B cell (primary cell): ENCODE data around the gene DENND5B. TPM values are rescaled to one million over a fixed set of nuclear protein-coding genes. Genes with fewer than 3 reads are reported as not detected.

ENCODE experiments used
- ATAC-seq: fragments of 200-7000 bp; cut with Tn5 transposase; one replicate; pipeline ENCODE4 v1.10.0; 2021; ENCODE audit warnings: low read depth, mild to moderate bottlenecking, moderate number of reproducible peaks, moderate library complexity
- CTCF ChIA-PET: fragments of 350-600 bp; sonication (Branson Sonifier 250); formaldehyde crosslinking; loops from one replicate; lab custom pipeline; 2021; ENCODE audit warnings: antibody characterized with exemption, inconsistent platforms; lab: Charles Lee
- POLR2A ChIA-PET: fragments of 350-600 bp; sonication (Branson Sonifier 250); formaldehyde crosslinking; loops from one replicate; lab custom pipeline; 2021; ENCODE audit warnings: antibody characterized with exemption; lab: Charles Lee
- DNase-seq: peaks from one replicate; pipeline ENCODE4 v3.0.0; 2013
- H2AFZ ChIP-seq: 2 replicates; pipeline ENCODE4 v1.6.1; 2012; ENCODE audit warnings: mild to moderate bottlenecking, low read depth, low read length; ENCODE audit not compliant: insufficient read depth, poor library complexity, severe bottlenecking
- H3K27ac ChIP-seq, 2 donors: 1 replicate in 1 of 2; 2 replicates in 1 of 2; pipeline ENCODE4 v1.5.1; 2012 to 2013; ENCODE audit warnings: low read length in 2 of 2, mild to moderate bottlenecking in 2 of 2, moderate library complexity in 1 of 2
- H3K27me3 ChIP-seq, 4 experiments: fragments of 200-600 bp in 1 of 4; sonication (generic) in 1 of 4; replicated peaks in 1 of 4; 1 replicate in 2 of 4; 2 replicates in 2 of 4; pipeline versions ENCODE4 v1.6.1 to v1.7.0; 2013 to 2016; ENCODE audit warnings: low read length in 3 of 4, mild to moderate bottlenecking in 2 of 4, mixed read lengths in 1 of 4, moderate library complexity in 1 of 4; ENCODE audit not compliant: insufficient read depth in 4 of 4, control insufficient read depth in 3 of 4; ENCODE audit errors: control extremely low read depth in 1 of 4
- H3K36me3 ChIP-seq, 2 experiments: replicated peaks in 1 of 2; 1 replicate in 1 of 2; 2 replicates in 1 of 2; pipeline versions ENCODE4 v1.6.1 to v1.7.1; 2013; ENCODE audit warnings: low read length in 1 of 2; ENCODE audit not compliant: insufficient read depth in 2 of 2, control insufficient read depth in 1 of 2; ENCODE audit errors: control extremely low read depth in 1 of 2, extremely low read depth in 1 of 2
- H3K4me1 ChIP-seq, 2 donors: fragments of 200-600 bp in 1 of 2; sonication (generic) in 1 of 2; 1 replicate in 1 of 2; 2 replicates in 1 of 2; pipeline versions ENCODE4 v1.5.1 to v1.6.1; 2013 to 2017; ENCODE audit warnings: low read length in 2 of 2; ENCODE audit not compliant: control insufficient read depth in 2 of 2, insufficient read depth in 2 of 2
- H3K4me2 ChIP-seq: replicated peaks from 2 replicates; pipeline ENCODE3; 2012; ENCODE audit warnings: mild to moderate bottlenecking, low read depth, low read length; ENCODE audit not compliant: poor library complexity, severe bottlenecking
- H3K4me3 ChIP-seq, 5 experiments: fragments of 200-600 bp in 1 of 5; sonication (generic) in 1 of 5; 1 replicate in 3 of 5; 2 replicates in 2 of 5; pipeline versions ENCODE4 v1.5.1 to v1.7.0; 2011 to 2016; ENCODE audit warnings: low read length in 4 of 5, mild to moderate bottlenecking in 4 of 5, low read depth in 2 of 5, control low read depth in 1 of 5, moderate library complexity in 1 of 5; ENCODE audit not compliant: insufficient read depth in 1 of 5; ENCODE audit errors: control extremely low read depth in 1 of 5, extremely low read depth in 1 of 5
- H3K79me2 ChIP-seq: fragments of 200-600 bp; sonication (generic); one replicate; pipeline ENCODE4 v1.6.0; 2016; ENCODE audit warnings: low read length; ENCODE audit not compliant: control insufficient read depth, insufficient read depth
- H3K9ac ChIP-seq: fragments of 200-600 bp; sonication (generic); 2 replicates; pipeline ENCODE4 v1.6.1; 2017; ENCODE audit warnings: mild to moderate bottlenecking, low read length, moderate library complexity
- H3K9me3 ChIP-seq, 3 donors: one replicate each; pipeline versions ENCODE4 v1.6.1 to v1.7.1; 2013; ENCODE audit warnings: low read length in 2 of 3; ENCODE audit not compliant: control insufficient read depth in 2 of 3, insufficient read depth in 1 of 3; ENCODE audit errors: control extremely low read depth in 1 of 3
- H4K20me1 ChIP-seq: 2 replicates; pipeline ENCODE4 v1.6.0; 2012; ENCODE audit warnings: mild to moderate bottlenecking, low read length; ENCODE audit not compliant: insufficient read depth, control insufficient read depth, poor library complexity, severe bottlenecking
- H3K27ac Mint-ChIP-seq: one replicate; pipeline ENCODE4 v1.8.0; 2021; ENCODE audit warnings: mixed read lengths
- H3K27me3 Mint-ChIP-seq: one replicate; pipeline ENCODE4 v1.8.0; 2021; ENCODE audit warnings: mixed read lengths
- H3K4me1 Mint-ChIP-seq: one replicate; pipeline ENCODE4 v1.8.0; 2021; ENCODE audit warnings: mixed read lengths
- H3K4me3 Mint-ChIP-seq: one replicate; pipeline ENCODE4 v1.8.0; 2021; ENCODE audit warnings: mixed read lengths
- H3K9me3 Mint-ChIP-seq: one replicate; pipeline ENCODE4 v1.8.0; 2022; ENCODE audit warnings: mixed read lengths; ENCODE audit not compliant: insufficient read depth
- EZH2 ChIP-seq: IDR thresholded peaks from 2 replicates; pipeline ENCODE4 v1.6.1; 2012; ENCODE audit warnings: borderline replicate concordance, low read depth, mild to moderate bottlenecking, moderate library complexity, low read length; ENCODE audit not compliant: insufficient read depth, poor library complexity, severe bottlenecking
- WGBS: methylation state at CpG from one replicate; pipeline ENCODE4 v1.1.5; 2013; ENCODE audit warnings: missing lambda C conversion rate; ENCODE audit not compliant: insufficient coverage; 5-methylcytosine and 5-hydroxymethylcytosine counted together
- intact Hi-C: fragments of 100-400 bp; cut with micrococcal nuclease; formaldehyde crosslinking; loops from one replicate; pipeline ENCODE4 v1.10.0; 2022
- polyA plus RNA-seq: library from polyadenylated mRNA; depleted of rRNA; stranded (reverse); fragments of >200 nt; gene quantifications from 2 replicates; pipeline ENCODE4 v1.2.3, GENCODE V29; 2012
- total RNA-seq, 2 donors: library from RNA; stranded (reverse); fragments of 120-200 nt in 1 of 2; gene quantifications; 1 replicate in 1 of 2; 2 replicates in 1 of 2; pipeline versions ENCODE4 v1.2.3 to v1.2.4, GENCODE V29; 2013 to 2022
- TF ChIP-seq, protein P1 (sequence below): fragments of 200-600 bp; IDR thresholded peaks from one replicate; pipeline ENCODE4 v1.8.0; 2022; ENCODE audit warnings: antibody characterized with exemption, mild to moderate bottlenecking

DENND5B gene
- total and polyA plus RNA-seq, 2 donors (not counting 1 experiment from before 2014, with no cell fraction given), result 18.7 to 55.3 TPM

DNA sequence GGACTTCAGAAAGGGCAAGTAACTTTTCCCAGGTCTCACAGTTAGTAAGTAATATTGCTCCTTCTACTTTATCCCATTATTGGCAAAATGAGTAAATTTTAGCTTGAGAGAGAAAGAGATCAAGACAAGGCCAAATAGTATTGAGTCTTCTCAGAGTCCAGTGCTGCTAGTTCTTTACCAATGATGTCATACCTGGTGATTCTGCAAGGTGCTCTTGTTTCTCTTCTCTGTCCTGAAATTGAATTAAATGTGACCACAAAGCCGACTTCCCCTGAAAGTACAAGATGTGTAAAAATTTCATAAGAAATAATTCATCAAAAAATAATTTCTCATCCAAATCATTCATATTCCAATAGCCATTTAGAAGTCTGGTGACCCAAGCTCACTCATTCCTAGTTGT lies 167.5 kb downstream of the DENND5B start:
- ChIA-PET POLR2A (no interaction called here), CTCF (interaction anchor here (0.7 kb wide), 1 partner anchor 486 kb away, joined by 3 read pairs; no protein-coding TSS in a partner anchor)
- no peak overlapping the region for H3K27ac ChIP-seq
- no peak overlapping the region for H2AFZ ChIP-seq
- Mint-ChIP-seq H3K27ac (no peak overlapping the region), H3K4me1 (peaks cover 4% of the 10 kb centered on the region), H3K27me3 (no peaks in the 10 kb centered on the region), H3K9me3 (no peaks in the 10 kb centered on the region), H3K4me3 (no peak overlapping the region)
- no peak overlapping the region for H3K4me3 ChIP-seq
- peaks cover 3 to 36% of the 10 kb centered on the region in 2 experiments for H3K36me3 ChIP-seq
- no peaks in the 10 kb centered on the region for H3K9me3 ChIP-seq
- intact Hi-C loops, result no loop called here
- no peak overlapping the region for H3K9ac ChIP-seq
- no peaks in the 10 kb centered on the region for H3K4me1 ChIP-seq
- no peak for DNase-seq
- WGBS, result no CpG with 5 or more reads among the region's 1 CpG
- no peaks in the 10 kb centered on the region for H3K79me2 ChIP-seq
- TF ChIP-seq EZH2, result no peak
- TF ChIP-seq, protein P1, sequence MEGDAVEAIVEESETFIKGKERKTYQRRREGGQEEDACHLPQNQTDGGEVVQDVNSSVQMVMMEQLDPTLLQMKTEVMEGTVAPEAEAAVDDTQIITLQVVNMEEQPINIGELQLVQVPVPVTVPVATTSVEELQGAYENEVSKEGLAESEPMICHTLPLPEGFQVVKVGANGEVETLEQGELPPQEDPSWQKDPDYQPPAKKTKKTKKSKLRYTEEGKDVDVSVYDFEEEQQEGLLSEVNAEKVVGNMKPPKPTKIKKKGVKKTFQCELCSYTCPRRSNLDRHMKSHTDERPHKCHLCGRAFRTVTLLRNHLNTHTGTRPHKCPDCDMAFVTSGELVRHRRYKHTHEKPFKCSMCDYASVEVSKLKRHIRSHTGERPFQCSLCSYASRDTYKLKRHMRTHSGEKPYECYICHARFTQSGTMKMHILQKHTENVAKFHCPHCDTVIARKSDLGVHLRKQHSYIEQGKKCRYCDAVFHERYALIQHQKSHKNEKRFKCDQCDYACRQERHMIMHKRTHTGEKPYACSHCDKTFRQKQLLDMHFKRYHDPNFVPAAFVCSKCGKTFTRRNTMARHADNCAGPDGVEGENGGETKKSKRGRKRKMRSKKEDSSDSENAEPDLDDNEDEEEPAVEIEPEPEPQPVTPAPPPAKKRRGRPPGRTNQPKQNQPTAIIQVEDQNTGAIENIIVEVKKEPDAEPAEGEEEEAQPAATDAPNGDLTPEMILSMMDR, result no peak
- no peaks in the 10 kb centered on the region for H4K20me1 ChIP-seq
- ATAC-seq, result no peak
- H3K27me3 ChIP-seq, result no peaks in the 10 kb centered on the region
- no peak overlapping the region for H3K4me2 ChIP-seq

DNA sequence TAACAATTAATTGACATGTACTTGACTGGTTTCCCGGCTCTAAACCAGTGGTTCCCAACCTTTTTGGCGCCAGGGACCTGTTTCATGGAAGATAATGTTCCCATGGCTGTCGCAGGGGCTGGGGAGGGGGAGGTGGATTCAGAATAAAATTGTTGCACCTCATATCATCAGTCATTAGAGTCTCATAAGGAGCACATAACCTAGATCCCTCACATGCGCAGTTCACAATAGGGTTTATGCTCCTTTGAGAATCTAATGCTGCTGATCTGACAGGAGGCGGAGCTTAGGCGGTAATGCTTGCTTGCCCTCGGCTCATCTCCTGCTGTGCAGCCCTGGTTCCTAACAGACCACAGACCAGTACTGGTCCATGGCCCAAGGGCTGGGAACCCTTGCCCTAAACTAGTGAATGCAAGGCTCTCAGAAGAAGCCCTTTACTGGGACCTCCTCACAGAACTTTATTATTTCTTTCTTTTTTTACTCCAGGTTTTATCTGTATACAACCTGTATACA lies 178.6 kb downstream of the DENND5B start:
- WGBS, result 92% methylated on average over 3 of the region's 7 CpGs
- Mint-ChIP-seq H3K27ac (no peak overlapping the region), H3K4me3 (no peak overlapping the region), H3K27me3 (no peaks in the 10 kb centered on the region), H3K9me3 (no peaks in the 10 kb centered on the region), H3K4me1 (peaks cover 5% of the 10 kb centered on the region)
- intact Hi-C loops, result no loop called here
- H3K4me3 ChIP-seq, result no peak overlapping the region
- H3K9ac ChIP-seq, result no peak overlapping the region
- no peaks in the 10 kb centered on the region for H3K9me3 ChIP-seq
- no peak overlapping the region for H3K4me2 ChIP-seq
- ATAC-seq, result no peak
- no peaks in the 10 kb centered on the region for H4K20me1 ChIP-seq
- no peak overlapping the region for H3K27ac ChIP-seq
- H3K27me3 ChIP-seq, result no peaks in the 10 kb centered on the region
- POLR2A ChIA-PET, result no interaction called here
- TF ChIP-seq EZH2, result no peak
- TF ChIP-seq, protein P1, result no peak
- no peak overlapping the region for H2AFZ ChIP-seq
- H3K79me2 ChIP-seq, result no peaks in the 10 kb centered on the region
- peaks cover 3 to 4% of the 10 kb centered on the region in 2 donors for H3K4me1 ChIP-seq
- DNase-seq, result no peak
- peaks cover 0 to 43% of the 10 kb centered on the region in 2 experiments for H3K36me3 ChIP-seq
- CTCF ChIA-PET, result interaction anchor here (0.8 kb wide), 1 partner anchor 241 kb away, joined by 3 read pairs; no protein-coding TSS in a partner anchor
